GM11168 (cell line): Measurements from ENCODE around the gene CGNL1.

Experiments used
- in situ Hi-C: fragments of 300-500 bp; cut with MboI; formaldehyde crosslinking; loops from one replicate; pipeline ENCODE4 v1.12.0; 2022; ENCODE audit warnings: low sequenced_read_pairs; ENCODE audit not compliant: unreplicated experiment

Gene CGNL1

GRCh38 chr15:57415602-57416001 lies 39.3 kb downstream of the CGNL1 start:
- in situ Hi-C loops, result no loop called here

- in situ Hi-C loops, result no loop called here
Measured at GRCh38 chr15:57418635-57419034, 42.3 kb downstream of the CGNL1 start.

GRCh38 chr15:57419335-57419734 lies 43.0 kb downstream of the CGNL1 start:
- in situ Hi-C loops, result no loop called here

GRCh38 chr15:57421110-57421509 lies 44.8 kb downstream of the CGNL1 start:
- in situ Hi-C loops, result no loop called here

GRCh38 chr15:57421551-57421950 lies 45.2 kb downstream of the CGNL1 start:
- in situ Hi-C loops, result no loop called here

GRCh38 chr15:57422113-57422754 lies 45.9 kb downstream of the CGNL1 start:
- in situ Hi-C loops, result no loop called here

- in situ Hi-C loops, result no loop called here
Measured at GRCh38 chr15:57423599-57424140, 47.4 kb downstream of the CGNL1 start.

- in situ Hi-C loops, result no loop called here
Measured at GRCh38 chr15:57424628-57425405, 48.5 kb downstream of the CGNL1 start.

- in situ Hi-C loops, result no loop called here
Measured at GRCh38 chr15:57425842-57426241, 49.5 kb downstream of the CGNL1 start.

GRCh38 chr15:57427367-57427821 lies 51.1 kb downstream of the CGNL1 start:
- in situ Hi-C loops, result no loop called here

GRCh38 chr15:57432141-57432741 lies 55.9 kb downstream of the CGNL1 start:
- in situ Hi-C loops, result no loop called here

- in situ Hi-C loops, result no loop called here
Measured at GRCh38 chr15:57436166-57436565, 59.9 kb downstream of the CGNL1 start.

- in situ Hi-C loops, result no loop called here
Measured at GRCh38 chr15:57436961-57437360, 60.7 kb downstream of the CGNL1 start.

GRCh38 chr15:57437564-57437963 lies 61.3 kb downstream of the CGNL1 start:
- in situ Hi-C loops, result no loop called here

GRCh38 chr15:57438166-57438565 lies 61.9 kb downstream of the CGNL1 start:
- in situ Hi-C loops, result no loop called here

GRCh38 chr15:57439128-57440027 lies 63.1 kb downstream of the CGNL1 start:
- in situ Hi-C loops, result no loop called here

GRCh38 chr15:57440167-57440566 lies 63.9 kb downstream of the CGNL1 start:
- in situ Hi-C loops, result no loop called here

GRCh38 chr15:57440799-57441198 lies 64.5 kb downstream of the CGNL1 start:
- in situ Hi-C loops, result no loop called here

GRCh38 chr15:57442335-57442734 lies 66.0 kb downstream of the CGNL1 start:
- in situ Hi-C loops, result no loop called here

- in situ Hi-C loops, result no loop called here
Measured at GRCh38 chr15:57443486-57443885, 67.2 kb downstream of the CGNL1 start.
